ENCODE results near the gene ATIC. TPM values are rescaled to one million over a fixed set of nuclear protein-coding genes. Genes with fewer than 3 reads are reported as not detected.
"Not testable (repeated sequence)": the region's sequence is repeated elsewhere in the genome, so short reads cannot be mapped to it uniquely, and the experiment has no call there.

ATIC gene
- total RNA-seq, 2 donors from 2014 or later = 23.7 to 46.6 TPM

GRCh38 chr2:215358891-215359575 is 47.2 kb downstream of the ATIC start:
- 86% methylated on average over 15 of the region's 15 CpGs for WGBS
- H3K4me3 ChIP-seq = no peak overlapping the region
- intact Hi-C loops (cut with DNase I) = no loop called here
- no peak for TF ChIP-seq POLR2AphosphoS5 (IDR thresholded peaks at IDR 0.05)
- TF ChIP-seq CTCF (IDR thresholded peaks at IDR 0.05) = no peak
- no peak for TF ChIP-seq POLR2A (IDR thresholded peaks at IDR 0.05)
- no peak for DNase-seq (ENCODE audit: low spot score)
- no peaks in the 10 kb centered on the region for H3K36me3 ChIP-seq
- H3K27ac ChIP-seq = no peak overlapping the region
- H3K27me3 ChIP-seq (replicated peaks; ENCODE audit: insufficient read depth) = no peaks in the 10 kb centered on the region
- H3K4me1 ChIP-seq (replicated peaks) = no peaks in the 10 kb centered on the region
- no peaks in the 10 kb centered on the region for H3K9me3 ChIP-seq

- no peak for DNase-seq (ENCODE audit: low spot score)
- Histone ChIP-seq H3K36me3 (no peaks in the 10 kb centered on the region), H3K27me3 (replicated peaks; ENCODE audit: insufficient read depth) (no peaks in the 10 kb centered on the region), H3K27ac (no peak overlapping the region), H3K9me3 (no peaks in the 10 kb centered on the region), H3K4me1 (replicated peaks) (no peaks in the 10 kb centered on the region), H3K4me3 (no peak overlapping the region)
- TF ChIP-seq POLR2A (IDR thresholded peaks at IDR 0.05) (no peak), CTCF (IDR thresholded peaks at IDR 0.05) (no peak), POLR2AphosphoS5 (IDR thresholded peaks at IDR 0.05) (no peak)
- WGBS = 86% methylated on average over 1 of the region's 1 CpG
- intact Hi-C loops (cut with DNase I) = no loop called here
Measured at GRCh38 chr2:215359576-215359922, 47.7 kb downstream of the ATIC start.

- WGBS = 98% methylated on average over 3 of the region's 3 CpGs
- H3K4me1 ChIP-seq (replicated peaks); H3K36me3 ChIP-seq; H3K9me3 ChIP-seq; H3K27ac ChIP-seq; H3K27me3 ChIP-seq (replicated peaks; ENCODE audit: insufficient read depth); H3K4me3 ChIP-seq; intact Hi-C loops (cut with DNase I); DNase-seq (ENCODE audit: low spot score): not testable (repeated sequence)
Measured at GRCh38 chr2:215360059-215360458, 48.2 kb downstream of the ATIC start.

GRCh38 chr2:215360596-215360995 is 48.7 kb downstream of the ATIC start:
- 89% methylated on average over 2 of the region's 2 CpGs for WGBS
- Histone ChIP-seq H3K36me3 (no peaks in the 10 kb centered on the region), H3K4me3 (no peak overlapping the region), H3K27ac (no peak overlapping the region), H3K4me1 (replicated peaks) (no peaks in the 10 kb centered on the region), H3K9me3 (no peaks in the 10 kb centered on the region), H3K27me3 (replicated peaks; ENCODE audit: insufficient read depth) (no peaks in the 10 kb centered on the region)
- intact Hi-C loops (cut with DNase I) = no loop called here
- DNase-seq (ENCODE audit: low spot score) = no peak
- no peak for TF ChIP-seq POLR2A (IDR thresholded peaks at IDR 0.05)
- no peak for TF ChIP-seq POLR2AphosphoS5 (IDR thresholded peaks at IDR 0.05)
- TF ChIP-seq CTCF (IDR thresholded peaks at IDR 0.05) = no peak

GRCh38 chr2:215361211-215361875 is 49.5 kb downstream of the ATIC start:
- intact Hi-C loops (cut with DNase I) = no loop called here
- H3K9me3 ChIP-seq = no peaks in the 10 kb centered on the region
- no peaks in the 10 kb centered on the region for H3K27me3 ChIP-seq (replicated peaks; ENCODE audit: insufficient read depth)
- H3K36me3 ChIP-seq = no peaks in the 10 kb centered on the region
- H3K27ac ChIP-seq = no peak overlapping the region
- H3K4me1 ChIP-seq (replicated peaks) = no peaks in the 10 kb centered on the region
- TF ChIP-seq POLR2AphosphoS5 (IDR thresholded peaks at IDR 0.05) (no peak), CTCF (IDR thresholded peaks at IDR 0.05) (no peak), POLR2A (IDR thresholded peaks at IDR 0.05) (no peak)
- no peak for DNase-seq (ENCODE audit: low spot score)
- 74% methylated on average over 4 of the region's 4 CpGs for WGBS
- no peak overlapping the region for H3K4me3 ChIP-seq
